Measurements from ENCODE around the gene DDX31. TPM values are rescaled to one million over a fixed set of nuclear protein-coding genes. Genes with fewer than 3 reads are reported as not detected.
A peak's percentile ranks its signal among the peaks of the same experiment; 100 is the strongest.

Gene DDX31
- polyA plus RNA-seq, 4 donors: 15.5 to 19.2 (median 16.8) TPM

DNA sequence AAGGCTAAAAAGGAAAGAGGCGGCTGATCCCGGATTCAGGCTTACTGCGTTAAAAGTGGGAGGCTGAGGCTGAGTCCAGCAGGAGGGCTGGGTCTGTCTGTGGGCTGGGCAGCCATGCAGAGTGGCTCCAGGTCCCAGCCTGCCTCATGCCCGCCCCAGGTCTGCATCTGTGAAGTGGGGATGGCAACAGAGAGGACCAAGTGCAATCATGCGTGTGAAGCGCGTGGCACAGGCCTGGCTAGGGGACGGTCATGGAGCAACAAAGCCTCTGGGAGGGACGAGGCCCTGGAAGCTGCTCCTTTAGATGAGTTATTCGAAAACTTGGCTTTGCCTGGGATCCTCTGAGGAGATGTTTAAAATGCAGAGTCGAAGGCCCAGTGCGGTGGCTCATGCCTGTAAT lies 117.7 kb downstream of the DDX31 start:
- DNase-seq (ENCODE audit: low read depth in 4 of 4, low spot score in 3 of 4): no peak

DNA sequence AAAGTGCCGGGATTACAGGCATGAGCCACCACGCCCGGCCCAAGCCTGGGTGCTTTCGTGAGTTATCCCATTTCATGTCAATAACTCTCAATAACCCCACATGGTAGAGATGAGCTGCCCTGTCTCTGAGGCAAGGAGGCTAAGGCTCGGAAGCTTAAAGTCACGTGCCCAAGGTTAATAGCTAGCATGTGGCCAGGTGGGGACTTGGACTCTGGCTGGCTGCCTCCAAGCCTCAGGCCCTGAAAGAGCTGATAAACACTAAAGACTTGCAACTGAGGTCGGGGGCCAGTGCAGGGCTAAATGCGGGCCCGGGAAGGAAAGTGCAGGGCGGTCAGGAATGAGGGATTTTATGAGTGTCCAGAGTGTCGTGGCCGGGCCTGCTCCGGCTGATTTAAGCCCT lies 118.2 kb downstream of the DDX31 start:
- DNase-seq (ENCODE audit: low read depth in 4 of 4, low spot score in 3 of 4): no peak

DNA sequence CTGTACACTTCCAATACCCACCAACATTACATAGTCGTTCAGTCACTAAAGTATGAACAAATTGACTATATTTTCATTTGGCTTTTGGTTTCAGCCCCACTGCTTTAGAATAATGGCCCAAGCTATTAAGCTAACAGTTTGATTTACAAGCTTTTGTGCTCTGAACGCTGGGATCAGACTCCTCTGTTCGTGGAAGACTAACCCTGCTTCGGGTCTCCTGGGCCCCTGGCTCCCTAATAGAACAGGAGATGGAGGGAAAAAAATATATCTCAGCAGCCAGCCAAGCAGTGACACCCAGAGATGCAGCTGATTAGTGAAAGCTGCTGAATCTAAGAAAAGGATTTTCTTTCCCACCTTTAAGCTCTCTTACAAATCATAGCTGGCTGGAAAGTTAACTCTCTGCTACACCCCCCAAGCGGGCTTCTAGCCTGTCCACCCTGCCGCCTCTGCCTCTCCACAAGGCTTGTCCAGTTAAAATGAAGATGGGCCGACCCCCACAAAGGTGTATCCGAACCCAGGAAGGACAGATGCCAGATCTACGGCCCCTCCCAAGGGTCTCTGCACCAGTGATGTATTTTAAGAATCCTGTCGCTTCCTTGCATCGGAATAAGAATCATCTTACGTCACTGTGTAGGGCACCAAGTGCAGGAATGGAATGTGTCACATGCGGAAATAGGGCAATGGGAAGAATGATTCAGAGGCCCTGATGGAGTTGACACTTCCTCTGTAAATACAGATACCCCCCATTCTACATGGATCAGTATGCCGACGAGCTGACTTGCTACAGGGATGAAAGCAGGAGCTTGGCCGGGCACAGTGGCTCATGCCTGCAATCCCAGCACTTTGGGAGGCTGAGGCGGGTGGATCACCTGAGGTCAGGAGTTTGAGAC lies 120.8 kb downstream of the DDX31 start:
- DNase-seq (ENCODE audit: low read depth in 4 of 4, low spot score in 3 of 4): no peak

DNA sequence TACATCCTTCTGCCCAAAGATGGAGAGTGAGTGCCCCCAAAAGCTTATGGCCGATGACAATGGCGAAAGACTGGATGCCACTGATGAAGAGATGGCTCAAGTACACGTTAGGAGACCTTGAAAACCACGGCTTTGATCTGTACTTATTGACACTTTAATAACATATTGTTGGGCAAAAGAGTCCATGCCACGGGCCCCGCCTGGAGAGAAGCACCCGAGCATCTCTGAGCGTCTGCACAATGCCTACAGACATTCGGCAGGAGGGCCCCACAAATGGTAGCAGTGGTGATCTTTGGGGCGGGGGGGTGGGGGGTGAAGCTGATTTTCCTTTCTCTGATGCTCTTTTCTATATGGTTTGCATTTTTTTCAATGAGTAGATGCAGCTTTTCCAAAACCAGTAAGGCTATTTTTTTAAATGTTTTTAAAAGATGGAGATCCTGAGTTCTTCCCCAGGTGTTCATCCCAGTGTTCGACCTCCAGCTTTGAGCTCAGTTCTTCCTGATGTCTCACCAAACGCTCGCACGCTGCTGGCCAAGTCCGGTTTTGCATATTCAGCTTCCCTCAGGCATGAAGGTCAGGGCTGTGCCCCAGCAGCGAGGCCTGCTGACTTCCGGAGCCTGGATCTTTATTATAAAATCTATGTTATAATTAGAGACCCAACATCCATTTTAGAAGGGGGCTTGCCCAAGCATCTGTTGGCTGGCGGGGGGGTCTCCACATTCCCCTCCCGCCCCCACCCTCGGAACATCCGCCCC lies 121.6 kb downstream of the DDX31 start:
- no peak for DNase-seq (ENCODE audit: low read depth in 4 of 4, low spot score in 3 of 4)

DNA sequence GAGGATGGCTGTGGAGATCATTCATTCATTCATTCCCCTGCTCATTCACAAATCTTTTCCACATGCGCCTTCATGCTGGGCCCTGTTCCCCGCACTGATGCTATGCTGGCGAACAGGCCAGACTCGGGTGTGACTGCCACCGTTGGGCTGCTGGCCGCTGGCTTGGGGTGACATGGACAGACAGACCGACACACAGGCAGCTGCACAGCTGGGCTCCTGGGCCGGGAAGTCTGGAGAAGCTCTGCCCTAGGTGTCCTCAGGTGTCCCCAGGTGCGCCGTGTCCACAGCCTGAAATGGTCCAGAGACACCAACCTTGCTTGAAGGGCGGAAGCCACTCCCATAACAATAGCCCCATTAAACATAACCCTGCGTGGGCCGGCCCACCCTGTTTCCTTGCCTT lies 122.3 kb downstream of the DDX31 start:
- DNase-seq (ENCODE audit: low read depth in 4 of 4, low spot score in 3 of 4): no peak

DNA sequence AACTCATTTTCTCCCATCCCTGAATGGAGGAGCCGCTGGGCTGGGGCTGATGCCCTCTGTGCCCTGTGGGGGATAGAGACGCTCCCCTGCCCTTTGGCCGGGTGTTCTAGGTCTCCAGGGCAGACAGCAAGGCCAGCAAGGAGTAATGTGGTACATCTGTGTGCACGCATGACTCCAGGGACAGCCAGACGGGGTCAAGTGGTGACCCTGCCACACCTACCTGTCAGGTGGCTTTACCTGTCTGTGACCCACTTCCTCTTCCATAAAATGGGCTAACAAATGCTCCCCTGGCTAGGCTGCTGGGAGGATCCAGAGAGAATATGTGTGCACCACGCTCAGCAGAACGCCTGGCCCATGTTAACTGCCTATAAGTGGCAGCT lies 122.7 kb downstream of the DDX31 start:
- no peak for DNase-seq (ENCODE audit: low read depth in 4 of 4, low spot score in 3 of 4)

DNA sequence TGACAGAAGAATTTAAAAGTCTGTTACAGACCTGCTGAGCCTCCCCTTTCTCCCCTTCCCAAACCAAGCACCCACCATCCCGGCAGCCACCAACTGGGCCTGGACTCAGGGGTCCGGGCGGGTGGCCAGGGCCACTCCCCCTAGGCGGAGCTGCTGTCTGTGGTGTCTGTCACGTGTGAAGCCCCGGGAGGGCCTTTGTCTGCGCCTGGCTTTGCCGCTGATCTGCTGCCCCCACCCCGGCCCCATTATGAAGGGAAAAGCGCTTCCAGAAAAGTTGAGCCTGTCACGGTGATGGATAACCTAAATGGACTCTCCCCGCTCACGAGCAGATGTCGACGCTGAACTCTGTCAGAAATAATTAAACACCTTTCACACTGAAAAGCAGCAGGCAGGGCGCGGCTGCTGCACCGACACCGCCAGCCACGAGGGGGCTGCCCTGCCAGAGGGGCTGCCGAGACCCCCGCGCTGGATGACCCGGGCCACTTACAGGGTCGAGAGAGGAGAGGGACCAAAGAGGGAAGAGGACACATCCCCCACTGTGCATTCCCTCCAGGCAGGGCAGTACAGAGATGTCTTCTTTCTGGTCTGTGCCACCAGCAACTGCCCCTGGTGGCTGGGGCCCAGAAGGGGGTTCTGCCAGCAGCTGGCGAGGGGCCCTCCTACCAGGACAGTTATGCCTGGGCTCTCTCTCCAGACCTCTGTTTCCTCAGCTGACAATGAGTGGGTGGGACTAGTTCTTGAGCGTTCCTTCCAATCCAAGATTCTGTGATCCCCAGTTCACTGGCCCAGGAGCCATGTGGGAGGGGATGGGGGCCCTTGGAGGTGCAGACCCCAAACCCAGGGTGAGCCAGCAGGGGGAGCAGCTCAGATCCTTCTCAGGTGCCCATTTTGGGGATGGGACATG lies 123.4 kb downstream of the DDX31 start:
- peak in 1 of 4 donors; percentile 61 for DNase-seq (ENCODE audit: low read depth in 4 of 4, low spot score in 3 of 4)

DNA sequence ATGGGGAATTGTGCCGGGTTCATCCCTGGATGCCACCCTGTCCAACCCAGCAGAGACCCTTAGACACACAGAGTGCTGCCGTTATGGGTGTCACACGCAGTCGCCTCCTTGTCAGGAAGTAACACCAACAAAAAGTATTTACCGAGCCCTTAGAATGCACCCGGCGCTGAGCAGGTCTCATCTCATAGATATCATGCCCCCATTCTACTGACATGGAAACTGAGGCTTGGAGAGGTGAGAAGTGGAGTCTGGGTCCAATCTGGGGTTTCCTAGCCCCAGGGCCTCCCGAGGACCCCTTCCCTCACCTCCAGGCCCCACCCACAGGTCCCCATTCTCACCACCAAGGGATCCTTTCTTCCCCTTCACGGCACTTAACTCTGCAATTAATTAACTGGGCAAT lies 124.2 kb downstream of the DDX31 start:
- DNase-seq (ENCODE audit: low read depth in 4 of 4, low spot score in 3 of 4): no peak

DNA sequence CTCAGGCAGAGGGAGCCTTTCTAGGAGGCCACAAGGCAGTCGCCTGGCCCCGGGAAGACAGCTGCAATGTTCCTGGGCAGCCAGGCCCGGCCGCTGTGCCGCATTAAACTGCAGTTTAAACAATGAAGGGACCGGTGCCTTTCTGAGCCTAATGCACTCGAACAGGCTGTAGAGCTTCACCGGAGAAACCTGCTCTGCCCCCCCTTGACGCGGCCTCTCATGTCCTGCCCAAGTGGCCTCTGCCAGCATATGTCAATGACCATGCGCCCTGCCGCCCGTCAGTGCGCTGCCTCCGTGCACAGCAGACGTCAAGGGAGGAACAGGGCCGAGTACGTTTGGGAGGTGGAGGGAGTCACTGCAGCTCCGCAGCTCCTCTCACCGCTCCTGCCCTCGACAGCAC lies 125.8 kb downstream of the DDX31 start:
- no peak for DNase-seq (ENCODE audit: low read depth in 4 of 4, low spot score in 3 of 4)

DNA sequence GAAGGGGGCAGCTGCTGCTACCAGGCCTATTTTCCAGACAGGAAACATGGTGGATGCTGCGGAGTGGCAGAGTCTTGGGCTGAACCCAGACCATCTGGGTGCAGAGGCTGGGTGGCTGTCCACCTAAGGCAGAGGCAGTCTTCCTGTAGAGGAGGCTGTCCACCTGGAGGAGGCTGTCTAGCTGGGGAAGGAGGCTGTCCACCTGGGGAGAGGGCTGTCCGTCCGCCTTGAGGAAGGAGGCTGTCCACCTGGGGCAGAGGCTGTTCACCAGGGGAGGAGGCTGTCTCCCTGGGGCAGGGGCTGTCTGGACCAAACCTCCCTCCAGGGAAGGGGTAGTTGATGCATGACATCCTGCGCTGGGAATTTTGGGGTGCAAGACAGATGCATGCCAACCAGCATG lies 126.5 kb downstream of the DDX31 start:
- no peak for DNase-seq (ENCODE audit: low read depth in 4 of 4, low spot score in 3 of 4)

Other genes with a start within 250 kb of the DDX31 start
- gene BARHL1, start 87.4 kb downstream of the DDX31 start, polyA plus RNA-seq (ENCODE audit: insufficient read length in 4 of 4): not detected
- gene GTF3C4, start 481 bp upstream of the DDX31 start, polyA plus RNA-seq (ENCODE audit: insufficient read length in 4 of 4): 10 to 100 TPM; 25.0 to 28.8 (median 28.6) TPM
- 1 to 10 TPM; 3.2 to 4.4 (median 4.1) TPM for gene AK8, start 208.3 kb upstream of the DDX31 start, polyA plus RNA-seq (ENCODE audit: insufficient read length in 4 of 4)
- 10 to 100 TPM in 2 of 4 donors, 1 to 10 TPM in 2; 8.7 to 10.8 (median 10.1) TPM for gene SPACA9, start 208.9 kb upstream of the DDX31 start, polyA plus RNA-seq (ENCODE audit: insufficient read length in 4 of 4)